T-helper 1 cell treated with Interleukin-12 subunit alpha and Interleukin-12 subunit beta and Interleukin-4 antibody, amounts not matched to agents 30 ng/mL and 1 ng/mL, for 36 hours (primary cell): ENCODE data around the gene RNF149. TPM values are rescaled to one million over a fixed set of nuclear protein-coding genes. Genes with fewer than 3 reads are reported as not detected.
"Not testable (repeated sequence)": the region's sequence is repeated elsewhere in the genome, so short reads cannot be mapped to it uniquely, and the experiment has no call there.

Source experiments
- intact Hi-C: fragments of 100-400 bp; cut with micrococcal nuclease; formaldehyde crosslinking; loops from one replicate; pipeline ENCODE4 v1.15.1; 2024
- total RNA-seq: library from RNA; stranded (reverse); gene quantifications from 2 replicates; pipeline ENCODE4 v1.2.3, GENCODE V29; 2022

Gene RNF149
- total RNA-seq, 1 donor from 2014 or later, result 117 TPM

DNA sequence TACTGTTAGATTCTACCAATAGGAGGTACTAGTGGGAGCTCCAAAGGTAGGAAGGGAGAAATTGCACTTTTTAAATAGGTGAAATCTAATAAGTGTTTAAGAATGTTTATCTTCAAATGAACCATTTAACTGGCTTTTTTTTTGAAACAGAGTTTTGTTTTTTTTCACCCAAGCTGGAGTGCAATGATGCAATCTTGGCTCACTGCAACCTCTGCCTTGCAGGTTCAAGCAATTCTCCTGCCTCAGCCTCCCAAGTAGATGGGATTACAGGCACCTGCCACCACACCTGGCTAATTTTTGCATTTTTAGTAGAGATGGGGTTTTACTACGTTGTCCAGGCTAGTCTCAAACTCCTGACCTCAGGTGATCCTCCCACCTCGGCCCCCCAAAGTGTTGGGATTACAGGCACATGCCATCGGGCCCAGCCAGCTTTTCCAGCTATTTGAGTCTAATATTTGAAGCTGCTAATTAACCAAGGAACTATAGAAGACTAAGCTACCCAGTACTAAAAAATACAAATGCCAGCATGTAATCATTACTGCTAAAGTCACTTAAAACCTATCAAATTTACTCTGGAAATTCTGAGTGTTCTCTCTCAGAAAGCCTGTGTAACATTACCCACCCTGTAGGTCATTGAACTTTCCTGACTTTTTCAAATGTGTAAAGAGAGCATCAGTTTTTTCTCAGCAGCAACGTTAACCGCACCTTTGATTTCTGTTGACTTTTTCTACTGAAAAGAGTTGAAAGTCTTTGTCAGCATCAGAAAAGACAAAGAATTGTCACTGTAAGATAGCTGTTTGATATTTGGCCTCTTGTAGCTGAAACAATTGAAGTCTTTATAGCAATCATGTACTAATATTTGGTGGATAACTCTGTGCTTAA lies 24.6 kb upstream of the RNF149 start:
- intact Hi-C loops, result no loop called here

- intact Hi-C loops, result no loop called here
Observed at GRCh38 chr2:101331202-101331601, 22.7 kb upstream of the RNF149 start.

DNA sequence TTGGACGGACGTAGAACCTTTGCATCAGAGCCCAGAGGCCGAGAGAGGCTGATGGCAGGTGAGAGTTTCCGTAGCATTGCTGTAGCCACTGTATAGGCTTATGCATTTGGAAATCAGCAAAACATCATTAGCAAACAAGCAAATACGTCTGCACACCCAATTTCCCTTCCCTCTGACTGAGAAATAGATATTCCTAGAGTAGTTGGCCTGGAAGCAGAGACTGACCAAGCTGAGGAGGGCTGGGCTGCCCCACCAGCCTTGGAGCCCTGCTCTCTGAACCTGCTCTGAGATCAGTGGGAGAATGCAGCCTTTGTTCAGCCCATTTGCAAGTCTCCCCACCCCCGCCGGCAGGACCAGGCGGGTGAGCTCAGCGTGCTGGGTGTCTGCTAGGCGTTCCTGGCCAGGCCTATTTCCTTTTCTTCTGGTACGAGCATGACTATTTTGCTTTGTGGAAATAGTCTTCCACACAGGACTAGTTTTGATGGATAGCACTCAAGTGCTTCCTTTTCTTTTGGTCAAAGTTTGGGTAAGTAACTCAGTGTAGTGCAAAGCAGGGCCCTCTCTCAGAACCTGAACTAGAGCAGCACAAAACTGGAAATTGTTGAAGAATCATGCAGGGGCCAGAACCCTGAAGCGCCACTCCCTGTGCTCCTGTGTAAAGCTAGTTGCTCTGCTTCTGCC lies 21.9 kb upstream of the RNF149 start:
- intact Hi-C loops, result no loop called here

GRCh38 chr2:101329026-101329425 lies 20.5 kb upstream of the RNF149 start:
- intact Hi-C loops, result loop anchor here (5.0 kb wide), 1 partner anchor 368 kb away; the partner anchor contains the start of gene MAP4K4

DNA sequence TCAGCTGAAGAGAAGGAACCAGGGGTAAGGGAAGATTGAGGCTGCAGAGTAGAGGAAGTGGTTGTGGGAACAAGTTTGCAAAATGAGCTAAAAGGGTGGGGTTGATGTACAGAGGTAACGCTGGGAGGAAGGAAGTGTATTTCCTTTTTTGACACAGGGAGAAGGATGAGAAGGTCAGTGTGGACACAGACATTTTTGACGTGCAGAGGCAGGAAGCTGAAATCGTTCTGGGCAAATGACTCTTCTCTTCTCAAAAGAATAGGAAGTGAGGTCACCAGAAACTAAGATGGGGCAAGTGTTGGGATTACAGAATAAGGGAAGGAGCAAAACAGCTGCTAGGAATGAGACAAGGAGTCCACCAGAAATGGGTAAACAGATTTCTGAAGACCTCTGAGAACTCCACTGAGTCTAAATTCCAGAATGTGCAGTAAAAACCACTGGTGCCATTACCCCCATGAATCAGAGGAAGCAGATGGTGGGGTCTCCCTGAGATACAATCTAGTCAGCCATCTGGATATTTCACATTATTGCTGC lies 20.0 kb upstream of the RNF149 start:
- intact Hi-C loops, result loop anchor here (1.0 to 5.0 kb wide), 5 partner anchors 12 to 369 kb away; partner anchors contain the start of genes CNOT11 and MAP4K4

DNA sequence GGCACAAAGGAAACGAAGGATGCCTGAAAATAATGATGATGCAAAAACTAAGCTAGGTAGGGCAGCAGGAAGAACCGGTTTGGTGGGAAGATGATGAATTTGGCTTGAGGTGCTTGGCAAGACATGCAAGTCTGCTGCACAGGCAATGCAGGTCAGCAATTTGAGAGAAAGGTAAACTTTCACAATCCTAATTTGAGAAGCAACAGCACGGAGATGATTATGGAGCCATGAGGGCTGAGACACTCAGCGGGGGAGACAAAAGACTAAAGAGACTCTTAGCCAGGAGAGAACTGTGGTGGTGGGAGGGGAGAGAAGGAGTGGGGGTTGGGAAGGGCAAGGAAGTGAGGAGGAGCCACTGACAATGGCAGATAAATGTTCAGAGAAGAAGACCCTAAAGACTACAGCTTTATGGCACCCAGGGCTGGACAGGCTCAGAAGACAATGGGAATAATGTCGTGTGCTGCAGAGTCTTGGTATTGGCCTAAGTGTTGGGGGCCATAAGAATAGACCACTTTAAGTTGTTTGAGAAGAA lies 19.4 kb upstream of the RNF149 start:
- intact Hi-C loops, result loop anchor here (1.0 to 5.0 kb wide), 5 partner anchors 12 to 369 kb away; partner anchors contain the start of genes CNOT11 and MAP4K4

GRCh38 chr2:101325425-101325824 lies 16.9 kb upstream of the RNF149 start:
- intact Hi-C loops, result loop anchor here (5.0 kb wide), 1 partner anchor 372 kb away; the partner anchor contains the start of gene MAP4K4

GRCh38 chr2:101316568-101316967 lies 8.1 kb upstream of the RNF149 start:
- intact Hi-C loops, result not testable (repeated sequence)

- intact Hi-C loops, result loop anchor here (1.0 kb wide), 1 partner anchor 17 kb away; no protein-coding TSS in a partner anchor
Observed at GRCh38 chr2:101311696-101312017, 3.2 kb upstream of the RNF149 start.

DNA sequence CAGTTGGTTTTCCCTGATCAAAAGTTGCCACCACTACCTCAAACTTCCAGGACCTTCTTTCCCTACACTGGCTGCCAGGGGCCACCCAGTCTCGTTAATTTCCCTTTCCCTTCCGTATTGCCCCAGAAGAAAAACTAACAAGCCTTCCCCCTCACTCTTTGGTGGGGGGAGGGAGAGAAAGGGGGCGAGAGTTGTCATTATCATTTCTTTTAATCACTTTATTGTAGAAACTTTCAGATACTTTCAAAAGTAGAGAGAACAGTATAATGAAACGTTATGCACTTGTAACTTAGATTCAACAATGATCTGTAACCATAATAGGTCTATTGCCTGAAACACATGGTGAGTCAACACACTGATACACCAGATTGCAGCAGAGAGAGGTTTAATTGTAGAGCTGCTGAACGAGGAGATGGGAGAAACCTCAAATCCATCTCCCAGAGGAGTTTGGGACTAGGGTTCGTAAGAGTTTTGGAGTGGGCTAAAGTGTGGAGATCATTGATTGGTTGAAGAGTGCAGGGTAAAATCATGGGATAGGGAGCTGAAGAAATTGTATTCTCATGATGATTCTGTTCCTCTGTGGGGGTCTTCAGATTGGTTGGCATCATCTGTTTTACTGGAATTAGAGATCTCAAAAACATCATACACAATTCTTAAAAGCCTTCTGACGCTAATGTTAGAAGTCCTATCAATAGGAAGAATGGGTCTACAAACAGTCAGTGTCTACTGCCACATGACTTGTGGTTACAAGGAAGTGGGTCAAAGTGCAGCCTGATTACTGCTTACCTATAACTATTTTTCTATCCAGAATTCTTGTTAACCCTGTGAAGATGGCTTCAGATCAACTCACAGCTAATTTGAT lies 2.6 kb upstream of the RNF149 start:
- intact Hi-C loops, result loop anchor here (1.0 kb wide), 1 partner anchor 17 kb away; no protein-coding TSS in a partner anchor

DNA sequence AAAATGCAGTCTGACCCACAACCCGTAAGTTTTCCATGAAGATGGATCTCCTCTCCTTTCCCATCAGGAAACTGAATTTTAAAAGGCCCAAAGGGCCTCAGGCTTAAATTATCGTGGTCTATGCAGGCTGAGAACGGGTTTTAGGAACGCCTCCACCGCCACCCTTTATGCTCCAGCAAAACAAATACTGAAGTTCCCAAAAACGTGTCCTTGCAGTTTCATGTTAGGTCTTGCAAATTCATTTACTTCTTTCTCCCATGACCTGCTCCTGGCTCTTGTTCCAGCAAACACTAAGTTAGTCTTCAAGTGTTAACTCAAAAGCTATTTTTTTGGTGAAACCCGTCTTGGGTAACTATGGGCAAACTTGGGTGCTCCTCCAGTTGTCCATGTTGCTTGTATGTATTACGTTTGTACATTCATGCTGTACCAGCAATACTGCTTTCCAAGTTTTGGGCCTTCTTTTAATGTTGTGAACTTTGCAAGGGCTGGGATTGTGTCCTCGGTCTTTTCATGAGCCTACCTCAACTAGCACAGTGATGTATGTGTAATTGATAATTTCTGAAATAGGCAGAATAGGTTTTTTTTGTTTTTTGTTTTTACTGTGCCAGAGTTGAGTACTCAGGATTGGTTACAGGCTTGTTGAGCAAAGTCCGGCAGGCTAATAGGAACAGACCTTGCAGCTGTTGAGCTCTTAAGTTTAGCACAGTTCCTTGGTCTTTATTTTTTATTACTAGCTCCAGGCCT lies 1.8 kb upstream of the RNF149 start:
- intact Hi-C loops, result no loop called here

GRCh38 chr2:101307950-101308431 lies 510 bp downstream of the RNF149 start:
- intact Hi-C loops, result loop anchor here (1.0 to 10.0 kb wide), 12 partner anchors 20 to 1114 kb away; partner anchors contain the start of genes CNOT11, CREG2, IL18R1 and IL18RAP

DNA sequence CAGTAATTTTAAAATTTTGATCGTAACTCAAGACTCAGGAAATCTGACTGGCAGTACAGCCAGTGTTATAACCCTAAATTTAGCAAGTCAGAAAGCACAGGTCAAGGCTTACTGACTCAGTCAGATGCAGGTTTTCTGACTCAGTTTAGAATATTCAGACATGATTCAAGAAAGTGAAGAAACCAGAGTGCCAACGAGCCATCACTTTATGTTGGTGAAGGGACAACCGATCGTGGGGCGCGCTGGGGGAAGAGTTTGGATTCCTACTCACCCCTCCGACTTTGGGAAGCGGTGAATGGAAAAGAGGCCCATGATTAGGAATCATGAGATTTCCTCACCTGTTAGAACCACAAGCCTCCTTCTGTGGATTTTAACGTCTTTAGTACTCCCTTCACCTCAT lies 998 bp downstream of the RNF149 start:
- intact Hi-C loops, result loop anchor here (1.0 to 10.0 kb wide), 12 partner anchors 21 to 1115 kb away; partner anchors contain the start of genes CNOT11, CREG2, IL18R1 and IL18RAP

DNA sequence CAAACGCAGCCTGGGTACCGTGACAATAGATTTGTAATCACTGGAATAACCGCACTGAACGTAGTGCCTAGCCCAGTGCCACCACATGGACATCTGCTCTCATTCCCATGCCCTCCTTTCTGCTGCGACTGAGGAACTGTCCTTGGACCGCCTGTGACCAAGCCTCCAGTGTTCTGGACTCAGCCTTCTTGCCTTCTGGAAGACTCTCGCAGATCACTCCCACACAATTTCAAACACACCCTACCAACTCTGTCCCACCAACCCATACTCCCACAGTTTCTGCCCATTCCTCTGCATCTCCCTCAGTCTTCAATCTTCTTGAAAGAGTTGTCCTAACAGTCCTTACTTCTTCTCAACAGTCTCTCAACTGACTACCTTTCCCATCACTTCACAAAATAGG lies 2.1 kb downstream of the RNF149 start:
- intact Hi-C loops, result loop anchor here (1.0 to 10.0 kb wide), 12 partner anchors 34 to 1116 kb away; partner anchors contain the start of genes IL18R1, IL18RAP, PDCL3 and RFX8

- intact Hi-C loops, result loop anchor here (1.0 to 10.0 kb wide), 12 partner anchors 33 to 1117 kb away; partner anchors contain the start of genes IL18R1, IL18RAP, PDCL3 and RFX8
Observed at GRCh38 chr2:101305492-101306078, 2.9 kb downstream of the RNF149 start.

GRCh38 chr2:101305035-101305434 lies 3.5 kb downstream of the RNF149 start:
- intact Hi-C loops, result loop anchor here (5.0 to 10.0 kb wide), 7 partner anchors 33 to 1117 kb away; partner anchors contain the start of genes IL18R1 and IL18RAP

DNA sequence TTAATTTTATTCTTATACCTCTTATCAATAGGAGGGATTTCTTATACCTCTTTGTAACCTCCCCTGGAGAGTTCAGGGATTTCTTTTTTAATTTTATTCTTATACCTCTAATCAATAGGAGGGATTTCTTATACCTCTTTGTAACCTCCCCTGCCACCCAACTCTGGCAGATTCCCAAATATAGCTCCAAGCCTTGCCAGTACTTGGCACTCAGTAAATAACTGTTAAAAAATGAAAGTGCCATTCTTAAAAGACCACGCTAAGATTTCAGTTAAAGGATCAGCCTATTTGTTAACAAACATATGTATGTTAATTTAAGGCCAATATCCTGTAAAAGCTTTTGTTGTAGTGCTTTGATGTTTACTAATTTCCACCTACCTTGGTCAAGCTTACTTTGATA lies 4.8 kb downstream of the RNF149 start:
- intact Hi-C loops, result loop anchor here (10.0 kb wide), 1 partner anchor 951 kb away; no protein-coding TSS in a partner anchor

GRCh38 chr2:101302016-101302415 lies 6.5 kb downstream of the RNF149 start:
- intact Hi-C loops, result loop anchor here (10.0 kb wide), 1 partner anchor 953 kb away; no protein-coding TSS in a partner anchor

DNA sequence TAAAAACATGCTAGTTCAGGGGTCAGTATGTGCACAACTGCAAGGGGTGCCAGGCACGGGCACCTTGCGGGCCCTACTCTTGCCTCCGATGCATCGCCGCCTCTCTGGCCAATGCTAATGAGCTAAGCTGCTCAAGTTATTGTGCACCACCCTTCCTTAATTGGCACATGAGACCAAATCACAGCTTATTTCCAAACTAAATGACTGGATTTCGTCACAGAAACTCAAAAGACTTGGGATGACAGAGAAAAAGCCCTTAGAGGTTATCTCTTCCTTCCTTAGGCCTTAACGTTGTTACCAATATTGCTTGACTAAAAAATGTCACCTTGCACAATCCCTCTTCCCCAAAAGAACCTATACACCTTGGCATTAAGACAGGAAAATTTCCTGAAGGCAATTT lies 7.7 kb downstream of the RNF149 start:
- intact Hi-C loops, result loop anchor here (10.0 kb wide), 1 partner anchor 954 kb away; no protein-coding TSS in a partner anchor
